Right atrium auricular region (tissue), 2 donors: ENCODE data around the gene LASP1NB.

ENCODE experiments used
- DNase-seq: peaks from one replicate; pipeline ENCODE4 v3.0.0-alpha.2; 2019; ENCODE audit warnings: low spot score
- H3K27ac ChIP-seq, 2 donors: fragments of 200-600 bp; sonication (generic); 1 replicate in 1 of 2; 2 replicates in 1 of 2; pipeline ENCODE4 v1.5.1; 2016 to 2019
- H3K27me3 ChIP-seq, 2 donors: fragments of 200-600 bp; sonication (generic); one replicate each; pipeline versions ENCODE4 v1.5.1 to v1.6.0; 2017 to 2019
- H3K36me3 ChIP-seq: fragments of 200-600 bp; sonication (generic); one replicate; pipeline ENCODE4 v1.5.1; 2016
- H3K4me1 ChIP-seq, 2 donors: fragments of 200-600 bp; sonication (generic); one replicate each; pipeline versions ENCODE4 v1.5.1 to v1.6.0; 2017 to 2019
- H3K4me3 ChIP-seq, 2 donors: fragments of 200-600 bp; sonication (generic); 1 replicate in 1 of 2; 2 replicates in 1 of 2; pipeline ENCODE4 v1.5.1; 2017 to 2019; ENCODE audit warnings: mild to moderate bottlenecking in 1 of 2, moderate library complexity in 1 of 2
- H3K9me3 ChIP-seq, 2 donors: fragments of 200-600 bp; sonication (generic); one replicate each; pipeline ENCODE4 v1.5.1; 2019
- CTCF ChIP-seq, 2 donors: fragments of 200-600 bp; sonication (generic); IDR thresholded peaks; one replicate each; pipeline ENCODE4 v1.5.1; 2019; ENCODE audit warnings: antibody characterized with exemption in 2 of 2

Gene LASP1NB

GRCh38 chr17:38925263-38925995 is at the start of gene LASP1NB:
TSS of gene LASP1NB (plus strand) at chr17:38925614.
- peak within 1 kb of the TSS; percentile 38 to 57 for H3K27ac ChIP-seq
- no peak within 1 kb of the TSS for H3K4me3 ChIP-seq
- no peaks in the 10 kb centered on the region for H3K27me3 ChIP-seq
- no peaks in the 10 kb centered on the region for H3K36me3 ChIP-seq
- peak; percentile 64 for DNase-seq
- H3K4me1 ChIP-seq = peaks cover 0 to 52% of the 10 kb centered on the region in 2 donors
- H3K9me3 ChIP-seq = no peaks in the 10 kb centered on the region
- TF ChIP-seq CTCF (IDR thresholded peaks at IDR 0.05) = no peak

GRCh38 chr17:38877130-38877851 is 48.1 kb upstream of the LASP1NB start:
- DNase-seq = no peak
- peak overlapping the region; percentile 5 to 43 for H3K27ac ChIP-seq
- no peaks in the 10 kb centered on the region for H3K9me3 ChIP-seq
- no peaks in the 10 kb centered on the region for H3K27me3 ChIP-seq
- no peak overlapping the region for H3K4me3 ChIP-seq
- peaks cover 0 to 98% of the 10 kb centered on the region in 2 donors for H3K4me1 ChIP-seq
- TF ChIP-seq CTCF (IDR thresholded peaks at IDR 0.05) = no peak
- peaks cover 14% of the 10 kb centered on the region for H3K36me3 ChIP-seq

GRCh38 chr17:38879878-38880665 is 45.3 kb upstream of the LASP1NB start:
- peak; percentile 77 for DNase-seq
- no peak overlapping the region for H3K4me3 ChIP-seq
- TF ChIP-seq CTCF (IDR thresholded peaks at IDR 0.05) = no peak
- H3K4me1 ChIP-seq = peaks cover 0 to 97% of the 10 kb centered on the region in 2 donors
- no peaks in the 10 kb centered on the region for H3K9me3 ChIP-seq
- H3K27ac ChIP-seq = peak overlapping the region; percentile 43 to 57
- peaks cover 17% of the 10 kb centered on the region for H3K36me3 ChIP-seq
- no peaks in the 10 kb centered on the region for H3K27me3 ChIP-seq

DNA sequence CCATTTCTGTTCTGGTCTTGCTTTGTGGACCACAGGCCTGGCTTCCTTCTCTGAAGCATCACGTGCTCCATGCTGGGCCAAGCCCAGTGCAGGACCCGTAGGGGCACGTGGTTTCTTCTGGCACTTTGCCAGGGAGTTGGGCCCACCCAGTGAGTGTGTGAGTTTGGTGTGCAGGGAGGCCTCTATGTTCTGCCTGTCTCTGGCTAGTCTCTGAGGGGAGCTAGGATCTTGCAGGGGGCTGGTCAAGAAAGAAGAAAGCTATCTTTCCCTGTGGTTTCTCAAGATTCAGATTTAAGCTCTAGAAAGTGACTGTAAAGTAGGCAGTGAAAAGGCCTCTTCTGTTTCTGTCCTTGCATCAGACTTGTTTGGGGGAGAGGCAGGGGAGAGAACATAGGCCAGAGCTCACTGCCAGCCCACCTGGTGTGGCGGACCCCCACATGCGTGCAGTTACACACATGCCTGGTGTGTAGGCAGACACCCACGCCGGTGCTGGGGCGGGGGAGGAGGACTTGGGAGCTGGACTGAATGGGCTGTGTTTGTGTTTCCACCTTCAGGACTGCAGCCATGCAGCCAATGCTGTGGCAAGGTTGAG is 43.7 kb upstream of the LASP1NB start:
- Histone ChIP-seq H3K36me3 (peaks cover 19% of the 10 kb centered on the region), H3K27ac (peak overlapping the region; percentile 43 to 57), H3K4me3 (no peak overlapping the region), H3K27me3 (no peaks in the 10 kb centered on the region), H3K4me1 (peaks cover 0 to 99% of the 10 kb centered on the region in 2 donors), H3K9me3 (no peaks in the 10 kb centered on the region)
- peak; percentile 80 for DNase-seq
- no peak for TF ChIP-seq CTCF (IDR thresholded peaks at IDR 0.05)

DNA sequence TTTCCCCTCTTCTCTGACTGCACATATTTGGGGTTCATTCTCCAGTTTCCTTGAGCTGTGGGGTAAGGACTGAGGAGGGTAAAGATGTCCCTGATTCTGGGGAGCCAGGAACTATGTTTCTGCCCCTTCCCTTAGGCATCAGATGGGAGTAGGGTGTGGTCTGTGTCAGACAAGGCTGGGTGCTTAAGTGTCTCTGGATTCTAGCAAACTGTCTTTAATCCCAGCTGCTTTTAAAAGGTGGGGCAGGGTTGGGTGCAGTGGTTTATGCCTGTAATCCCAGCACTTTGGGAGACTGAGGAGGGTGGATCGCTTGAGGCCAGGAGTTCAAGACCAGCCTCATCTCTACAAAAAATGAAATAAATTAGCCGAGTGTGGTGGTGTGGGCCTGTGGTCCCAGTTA is 42.5 kb upstream of the LASP1NB start:
- H3K9me3 ChIP-seq = no peaks in the 10 kb centered on the region
- peaks cover 0 to 94% of the 10 kb centered on the region in 2 donors for H3K4me1 ChIP-seq
- H3K36me3 ChIP-seq = peaks cover 30% of the 10 kb centered on the region
- TF ChIP-seq CTCF (IDR thresholded peaks at IDR 0.05) = no peak
- peak overlapping the region; percentile 61 to 62 for H3K27ac ChIP-seq
- no peak for DNase-seq
- no peaks in the 10 kb centered on the region for H3K27me3 ChIP-seq
- H3K4me3 ChIP-seq = no peak overlapping the region
